Measurements from ENCODE around the gene POLR3K.

DNA sequence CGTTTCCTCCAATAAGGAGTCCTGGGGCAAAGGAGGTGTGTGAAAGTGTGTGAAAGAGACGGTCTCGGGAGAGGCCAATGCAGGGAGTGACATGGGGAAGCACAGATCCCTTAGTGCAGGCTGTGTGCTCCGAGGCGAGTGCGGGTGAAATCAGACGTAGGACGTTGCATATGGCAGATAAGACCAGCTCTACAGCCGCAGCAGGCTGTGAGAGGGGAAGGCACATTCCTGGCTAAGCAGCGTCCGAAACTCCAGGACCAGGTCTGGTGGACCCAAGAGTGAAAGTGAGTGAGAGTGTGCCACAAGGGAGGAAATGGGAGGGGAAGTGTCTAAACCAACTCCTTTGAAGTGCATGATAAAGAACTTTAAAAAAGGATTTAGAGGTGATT, 11.3 kb downstream of the POLR3K start:
- TF ChIP-seq, protein P1, sequence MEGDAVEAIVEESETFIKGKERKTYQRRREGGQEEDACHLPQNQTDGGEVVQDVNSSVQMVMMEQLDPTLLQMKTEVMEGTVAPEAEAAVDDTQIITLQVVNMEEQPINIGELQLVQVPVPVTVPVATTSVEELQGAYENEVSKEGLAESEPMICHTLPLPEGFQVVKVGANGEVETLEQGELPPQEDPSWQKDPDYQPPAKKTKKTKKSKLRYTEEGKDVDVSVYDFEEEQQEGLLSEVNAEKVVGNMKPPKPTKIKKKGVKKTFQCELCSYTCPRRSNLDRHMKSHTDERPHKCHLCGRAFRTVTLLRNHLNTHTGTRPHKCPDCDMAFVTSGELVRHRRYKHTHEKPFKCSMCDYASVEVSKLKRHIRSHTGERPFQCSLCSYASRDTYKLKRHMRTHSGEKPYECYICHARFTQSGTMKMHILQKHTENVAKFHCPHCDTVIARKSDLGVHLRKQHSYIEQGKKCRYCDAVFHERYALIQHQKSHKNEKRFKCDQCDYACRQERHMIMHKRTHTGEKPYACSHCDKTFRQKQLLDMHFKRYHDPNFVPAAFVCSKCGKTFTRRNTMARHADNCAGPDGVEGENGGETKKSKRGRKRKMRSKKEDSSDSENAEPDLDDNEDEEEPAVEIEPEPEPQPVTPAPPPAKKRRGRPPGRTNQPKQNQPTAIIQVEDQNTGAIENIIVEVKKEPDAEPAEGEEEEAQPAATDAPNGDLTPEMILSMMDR (conservative IDR thresholded peaks at IDR 0.05), result no peak
- TF ChIP-seq ZFX (IDR thresholded peaks at IDR 0.05), result no peak
